GM19452 (cell line): Measurements from ENCODE around the gene PTPRD.

Experiments used
- ATAC-seq: cut with Tn5 transposase; IDR thresholded peaks from one replicate; pipeline ENCODE4 v1.9.1; 2021; ENCODE audit not compliant: unreplicated experiment

Gene PTPRD

GRCh38 chr9:10059044-10059443 is 553.8 kb downstream of the PTPRD start:
- no peak for ATAC-seq

GRCh38 chr9:10055886-10056395 is 556.9 kb downstream of the PTPRD start:
- no peak for ATAC-seq

GRCh38 chr9:10054456-10054855 is 558.3 kb downstream of the PTPRD start:
- no peak for ATAC-seq

- ATAC-seq: no peak
These were observed 559.9 kb downstream of the PTPRD start for GRCh38 chr9:10052916-10053315.

- no peak for ATAC-seq
These were observed 560.6 kb downstream of the PTPRD start for GRCh38 chr9:10052181-10052580.

GRCh38 chr9:10050016-10050415 is 562.8 kb downstream of the PTPRD start:
- no peak for ATAC-seq

- no peak for ATAC-seq
These were observed 563.8 kb downstream of the PTPRD start for GRCh38 chr9:10048994-10049393.

GRCh38 chr9:10045598-10045997 is 567.2 kb downstream of the PTPRD start:
- ATAC-seq: no peak

- ATAC-seq: no peak
These were observed 571.0 kb downstream of the PTPRD start for GRCh38 chr9:10041726-10042229.

GRCh38 chr9:10036095-10036494 is 576.7 kb downstream of the PTPRD start:
- no peak for ATAC-seq

GRCh38 chr9:10032166-10032565 is 580.6 kb downstream of the PTPRD start:
- ATAC-seq: no peak

GRCh38 chr9:10026443-10026984 is 586.3 kb downstream of the PTPRD start:
- no peak for ATAC-seq

GRCh38 chr9:10015755-10016154 is 597.0 kb downstream of the PTPRD start:
- no peak for ATAC-seq

GRCh38 chr9:10014889-10015288 is 597.9 kb downstream of the PTPRD start:
- ATAC-seq: no peak

GRCh38 chr9:10009401-10009800 is 603.4 kb downstream of the PTPRD start:
- no peak for ATAC-seq

- no peak for ATAC-seq
These were observed 604.6 kb downstream of the PTPRD start for GRCh38 chr9:10008101-10008799.

- no peak for ATAC-seq
These were observed 605.4 kb downstream of the PTPRD start for GRCh38 chr9:10007356-10007755.

- ATAC-seq: no peak
These were observed 607.6 kb downstream of the PTPRD start for GRCh38 chr9:10005206-10005605.

- no peak for ATAC-seq
These were observed 609.8 kb downstream of the PTPRD start for GRCh38 chr9:10003047-10003446.

GRCh38 chr9:10000669-10001068 is 612.1 kb downstream of the PTPRD start:
- ATAC-seq: no peak

GRCh38 chr9:9998491-9999287 is 614.1 kb downstream of the PTPRD start:
- peak; percentile 59 for ATAC-seq

GRCh38 chr9:9997585-9997984 is 615.2 kb downstream of the PTPRD start:
- no peak for ATAC-seq
